H9 (cell line): ENCODE measurements around the gene MORC4. TPM values are rescaled to one million over a fixed set of nuclear protein-coding genes. Genes with fewer than 3 reads are reported as not detected.

Source experiments
- DNase-seq: peaks from one replicate; pipeline ENCODE4 v3.0.0-alpha.2; 2017
- H2AFZ ChIP-seq: one replicate; pipeline ENCODE4 v1.6.1; 2013; ENCODE audit warnings: mild to moderate bottlenecking, low read length, control low read depth, moderate library complexity
- H2AK5ac ChIP-seq: 2 replicates; pipeline ENCODE4 v1.6.1; 2013; ENCODE audit warnings: low read length, control low read depth, mixed read lengths; ENCODE audit not compliant: insufficient read length
- H2BK120ac ChIP-seq: one replicate; pipeline ENCODE4 v1.6.1; 2013; ENCODE audit warnings: low read depth, mild to moderate bottlenecking, low read length, control low read depth, inconsistent platforms; ENCODE audit not compliant: poor library complexity, severe bottlenecking
- H2BK12ac ChIP-seq: 2 replicates; pipeline ENCODE4 v1.6.1; 2013; ENCODE audit warnings: low read length, control low read depth, mixed read lengths, low read depth; ENCODE audit not compliant: insufficient read length
- H2BK15ac ChIP-seq: 2 replicates; pipeline ENCODE4 v1.6.1; 2013; ENCODE audit warnings: low read depth, low read length, control low read depth
- H2BK20ac ChIP-seq: one replicate; pipeline ENCODE4 v1.6.1; 2013; ENCODE audit warnings: low read depth, mild to moderate bottlenecking, low read length, control low read depth, inconsistent platforms; ENCODE audit not compliant: poor library complexity, severe bottlenecking
- H2BK5ac ChIP-seq: 2 replicates; pipeline ENCODE4 v1.6.1; 2013; ENCODE audit warnings: low read length, control low read depth, mixed read lengths; ENCODE audit not compliant: insufficient read length
- H3K14ac ChIP-seq: 2 replicates; pipeline ENCODE4 v1.6.1; 2013; ENCODE audit warnings: low read length, control low read depth; ENCODE audit not compliant: insufficient read depth
- H3K18ac ChIP-seq: 2 replicates; pipeline ENCODE4 v1.6.1; 2013; ENCODE audit warnings: low read depth, mild to moderate bottlenecking, mixed read lengths, low read length, control low read depth; ENCODE audit not compliant: insufficient read length
- H3K23ac ChIP-seq: 2 replicates; pipeline ENCODE4 v1.6.1; 2013; ENCODE audit warnings: low read length, control low read depth, mixed read lengths, low read depth; ENCODE audit not compliant: insufficient read length
- H3K23me2 ChIP-seq: 2 replicates; pipeline ENCODE4 v1.6.1; 2013; ENCODE audit warnings: low read depth, mild to moderate bottlenecking, mixed read lengths, low read length, control low read depth; ENCODE audit not compliant: insufficient read length, poor library complexity, severe bottlenecking
- H3K27ac ChIP-seq: 2 replicates; pipeline ENCODE4 v1.5.1; 2013; ENCODE audit warnings: low read length, control low read depth, mixed read lengths, low read depth; ENCODE audit not compliant: insufficient read length
- H3K27me3 ChIP-seq: 2 replicates; pipeline ENCODE4 v1.6.1; 2013; ENCODE audit warnings: low read length, control low read depth, inconsistent platforms; ENCODE audit not compliant: insufficient read depth
- H3K4ac ChIP-seq: 2 replicates; pipeline ENCODE4 v1.6.1; 2013; ENCODE audit warnings: low read depth, mild to moderate bottlenecking, control low read depth, inconsistent platforms, low read length, moderate library complexity
- H3K4me1 ChIP-seq: 2 replicates; pipeline ENCODE4 v1.6.1; 2013; ENCODE audit warnings: low read length, control low read depth, inconsistent platforms; ENCODE audit not compliant: insufficient read depth
- H3K4me2 ChIP-seq: 2 replicates; pipeline ENCODE4 v1.6.1; 2013; ENCODE audit warnings: low read length, control low read depth, mixed read lengths; ENCODE audit not compliant: insufficient read length, insufficient read depth
- H3K56ac ChIP-seq: 2 replicates; pipeline ENCODE4 v1.6.1; 2013; ENCODE audit warnings: low read depth, mild to moderate bottlenecking, mixed read lengths, low read length, control low read depth; ENCODE audit not compliant: insufficient read length
- H3K79me1 ChIP-seq: 2 replicates; pipeline ENCODE4 v1.6.1; 2013; ENCODE audit warnings: low read depth, mild to moderate bottlenecking, moderate library complexity, low read length, control low read depth, inconsistent platforms; ENCODE audit not compliant: insufficient read depth, poor library complexity, severe bottlenecking
- H3K79me2 ChIP-seq: 2 replicates; pipeline ENCODE4 v1.6.1; 2013; ENCODE audit warnings: low read length, control low read depth, inconsistent platforms; ENCODE audit not compliant: insufficient read depth
- H3K9ac ChIP-seq: 2 replicates; pipeline ENCODE4 v1.6.1; 2013; ENCODE audit warnings: low read length, control low read depth, mixed read lengths; ENCODE audit not compliant: insufficient read length; ENCODE audit errors: extremely low read depth
- H3K9me3 ChIP-seq: one replicate; pipeline ENCODE4 v1.6.1; 2013; ENCODE audit warnings: low read depth, low read length, inconsistent platforms; ENCODE audit not compliant: control insufficient read depth
- H3T11ph ChIP-seq: one replicate; pipeline ENCODE4 v1.6.1; 2013; ENCODE audit warnings: mild to moderate bottlenecking, low read length, control low read depth, inconsistent platforms
- H4K20me1 ChIP-seq: one replicate; pipeline ENCODE4 v1.6.1; 2013; ENCODE audit not compliant: control insufficient read depth, insufficient read length, insufficient read depth
- H4K5ac ChIP-seq: 2 replicates; pipeline ENCODE4 v1.6.1; 2013; ENCODE audit warnings: low read depth, mild to moderate bottlenecking, mixed read lengths, low read length, control low read depth; ENCODE audit not compliant: insufficient read length
- H4K8ac ChIP-seq: replicated peaks from 2 replicates; pipeline ENCODE4 v1.6.1; 2013; ENCODE audit warnings: low read length, control low read depth, mixed read lengths, low read depth; ENCODE audit not compliant: insufficient read length
- H4K91ac ChIP-seq: 2 replicates; pipeline ENCODE4 v1.6.1; 2013; ENCODE audit warnings: low read depth, mild to moderate bottlenecking, moderate library complexity, mixed read lengths, low read length, control low read depth; ENCODE audit not compliant: insufficient read length
- H3K27ac Mint-ChIP-seq, 3 experiments: 2 replicates in 2 of 3; 3 replicates in 1 of 3; pipeline ENCODE4 v1.8.0; 2020 to 2021; ENCODE audit warnings: mixed read lengths in 3 of 3, mild to moderate bottlenecking in 1 of 3, moderate library complexity in 1 of 3
- H3K27me3 Mint-ChIP-seq: 2 replicates; pipeline ENCODE4 v1.8.0; 2021; ENCODE audit warnings: low read depth, mild to moderate bottlenecking, moderate library complexity, mixed read lengths
- H3K36me3 Mint-ChIP-seq, 3 experiments: 2 replicates in 2 of 3; 3 replicates in 1 of 3; pipeline ENCODE4 v1.8.0; 2020 to 2021; ENCODE audit warnings: low read depth in 3 of 3, mixed read lengths in 3 of 3; ENCODE audit not compliant: insufficient read depth in 1 of 3
- H3K4me1 Mint-ChIP-seq, 2 experiments: 2 replicates each; pipeline ENCODE4 v1.8.0; 2020; ENCODE audit warnings: mixed read lengths in 2 of 2
- H3K4me3 Mint-ChIP-seq, 2 experiments: 2 replicates in 1 of 2; 3 replicates in 1 of 2; pipeline ENCODE4 v1.8.0; 2020 to 2021; ENCODE audit warnings: mild to moderate bottlenecking in 2 of 2, mixed read lengths in 2 of 2, moderate library complexity in 1 of 2
- H3K9me3 Mint-ChIP-seq, 2 experiments: 2 replicates in 1 of 2; 3 replicates in 1 of 2; pipeline ENCODE4 v1.8.0; 2020; ENCODE audit warnings: mild to moderate bottlenecking in 2 of 2, mixed read lengths in 2 of 2, moderate library complexity in 1 of 2
- WGBS: extraction: QIAGEN DNeasy Blood & Tissue Kit; methylation state at CpG from one replicate; pipeline ENCODE4 v1.1.7; 2013; ENCODE audit warnings: missing lambda C conversion rate, low lambda C conversion rate, mixed read lengths; ENCODE audit not compliant: insufficient read length; ENCODE audit errors: extremely low coverage; 5-methylcytosine and 5-hydroxymethylcytosine counted together
- total RNA-seq: library from RNA; stranded (reverse); gene quantifications from 2 replicates; pipeline ENCODE4 v1.2.1, GENCODE V29; 2021
- TF ChIP-seq, protein P1 (sequence below): fragments of 200-600 bp; sonication (generic); conservative IDR thresholded peaks from 3 replicates; pipeline ENCODE4 v1.8.0; 2021; ENCODE audit warnings: antibody characterized with exemption, mild to moderate bottlenecking

Gene MORC4
- total RNA-seq, 1 experiment from 2014 or later: 4.3 TPM

DNA sequence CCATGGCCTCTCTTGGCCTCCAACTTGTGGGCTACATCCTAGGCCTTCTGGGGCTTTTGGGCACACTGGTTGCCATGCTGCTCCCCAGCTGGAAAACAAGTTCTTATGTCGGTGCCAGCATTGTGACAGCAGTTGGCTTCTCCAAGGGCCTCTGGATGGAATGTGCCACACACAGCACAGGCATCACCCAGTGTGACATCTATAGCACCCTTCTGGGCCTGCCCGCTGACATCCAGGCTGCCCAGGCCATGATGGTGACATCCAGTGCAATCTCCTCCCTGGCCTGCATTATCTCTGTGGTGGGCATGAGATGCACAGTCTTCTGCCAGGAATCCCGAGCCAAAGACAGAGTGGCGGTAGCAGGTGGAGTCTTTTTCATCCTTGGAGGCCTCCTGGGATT lies 71.8 kb downstream of the MORC4 start:
- no peaks in the 10 kb centered on the region for H3K4me1 Mint-ChIP-seq
- H3K4me3 Mint-ChIP-seq: no peak overlapping the region
- H3K23ac ChIP-seq: no peak overlapping the region
- no peaks in the 10 kb centered on the region for H3K36me3 Mint-ChIP-seq
- no peak overlapping the region for H2BK5ac ChIP-seq
- H3K27me3 Mint-ChIP-seq: no peaks in the 10 kb centered on the region; the same call in 1 of the 2 replicates
- no peak overlapping the region for H2AK5ac ChIP-seq
- H3K79me2 ChIP-seq: no peaks in the 10 kb centered on the region
- H2AFZ ChIP-seq: no peak overlapping the region
- no peak overlapping the region for H3K27ac ChIP-seq
- H3K14ac ChIP-seq: no peak overlapping the region
- no peaks in the 10 kb centered on the region for H4K20me1 ChIP-seq
- no peak overlapping the region for H3K4me2 ChIP-seq
- H2BK20ac ChIP-seq: no peak overlapping the region
- H3K27me3 ChIP-seq: no peaks in the 10 kb centered on the region
- no peak for DNase-seq
- no peak overlapping the region for H2BK12ac ChIP-seq
- no peak overlapping the region for H2BK15ac ChIP-seq
- H3K4ac ChIP-seq: no peak overlapping the region
- H3K4me1 ChIP-seq: no peaks in the 10 kb centered on the region
- H3K56ac ChIP-seq: no peak overlapping the region
- no peak overlapping the region for H4K5ac ChIP-seq
- no peak overlapping the region for H3K27ac Mint-ChIP-seq
- H4K8ac ChIP-seq: no peak overlapping the region
- no peak overlapping the region for H4K91ac ChIP-seq
- H2BK120ac ChIP-seq: no peak overlapping the region
- peaks cover 4% of the 10 kb centered on the region for H3K9me3 ChIP-seq
- no peak overlapping the region for H3K9ac ChIP-seq
- TF ChIP-seq, protein P1, sequence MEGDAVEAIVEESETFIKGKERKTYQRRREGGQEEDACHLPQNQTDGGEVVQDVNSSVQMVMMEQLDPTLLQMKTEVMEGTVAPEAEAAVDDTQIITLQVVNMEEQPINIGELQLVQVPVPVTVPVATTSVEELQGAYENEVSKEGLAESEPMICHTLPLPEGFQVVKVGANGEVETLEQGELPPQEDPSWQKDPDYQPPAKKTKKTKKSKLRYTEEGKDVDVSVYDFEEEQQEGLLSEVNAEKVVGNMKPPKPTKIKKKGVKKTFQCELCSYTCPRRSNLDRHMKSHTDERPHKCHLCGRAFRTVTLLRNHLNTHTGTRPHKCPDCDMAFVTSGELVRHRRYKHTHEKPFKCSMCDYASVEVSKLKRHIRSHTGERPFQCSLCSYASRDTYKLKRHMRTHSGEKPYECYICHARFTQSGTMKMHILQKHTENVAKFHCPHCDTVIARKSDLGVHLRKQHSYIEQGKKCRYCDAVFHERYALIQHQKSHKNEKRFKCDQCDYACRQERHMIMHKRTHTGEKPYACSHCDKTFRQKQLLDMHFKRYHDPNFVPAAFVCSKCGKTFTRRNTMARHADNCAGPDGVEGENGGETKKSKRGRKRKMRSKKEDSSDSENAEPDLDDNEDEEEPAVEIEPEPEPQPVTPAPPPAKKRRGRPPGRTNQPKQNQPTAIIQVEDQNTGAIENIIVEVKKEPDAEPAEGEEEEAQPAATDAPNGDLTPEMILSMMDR: no peak
- no peaks in the 10 kb centered on the region for H3K23me2 ChIP-seq
- no peaks in the 10 kb centered on the region for H3K79me1 ChIP-seq
- H3K9me3 Mint-ChIP-seq: peaks cover 0 to 20% of the 10 kb centered on the region in 2 experiments; a peak in 2 of 5 replicates
- H3K18ac ChIP-seq: no peak overlapping the region
- no CpG with 5 or more reads among the region's 4 CpGs for WGBS
- H3T11ph ChIP-seq: no peak overlapping the region
